LNCAP (cell line): Measurements from ENCODE around the gene TNK1.

Experiments
- CTCF ChIP-seq: fragments of 450-650 bp; IDR thresholded peaks from 2 replicates; pipeline ENCODE4 v1.5.1; 2017; ENCODE audit warnings: mild to moderate bottlenecking

Gene TNK1

GRCh38 chr17:7409716-7410115 lies 28.8 kb downstream of the TNK1 start:
- no peak for TF ChIP-seq CTCF

GRCh38 chr17:7410634-7411426 lies 29.9 kb downstream of the TNK1 start:
- no peak for TF ChIP-seq CTCF

GRCh38 chr17:7411427-7411750 lies 30.5 kb downstream of the TNK1 start:
- no peak for TF ChIP-seq CTCF

GRCh38 chr17:7413346-7413985 lies 32.6 kb downstream of the TNK1 start:
- TF ChIP-seq CTCF = no peak

- TF ChIP-seq CTCF = no peak
Measured at GRCh38 chr17:7414837-7415236, 33.9 kb downstream of the TNK1 start.

- no peak for TF ChIP-seq CTCF
Measured at GRCh38 chr17:7415784-7416183, 34.9 kb downstream of the TNK1 start.

GRCh38 chr17:7416323-7416722 lies 35.4 kb downstream of the TNK1 start:
- no peak for TF ChIP-seq CTCF
